ENCODE results near the gene RPS15.

RPS15 gene

DNA sequence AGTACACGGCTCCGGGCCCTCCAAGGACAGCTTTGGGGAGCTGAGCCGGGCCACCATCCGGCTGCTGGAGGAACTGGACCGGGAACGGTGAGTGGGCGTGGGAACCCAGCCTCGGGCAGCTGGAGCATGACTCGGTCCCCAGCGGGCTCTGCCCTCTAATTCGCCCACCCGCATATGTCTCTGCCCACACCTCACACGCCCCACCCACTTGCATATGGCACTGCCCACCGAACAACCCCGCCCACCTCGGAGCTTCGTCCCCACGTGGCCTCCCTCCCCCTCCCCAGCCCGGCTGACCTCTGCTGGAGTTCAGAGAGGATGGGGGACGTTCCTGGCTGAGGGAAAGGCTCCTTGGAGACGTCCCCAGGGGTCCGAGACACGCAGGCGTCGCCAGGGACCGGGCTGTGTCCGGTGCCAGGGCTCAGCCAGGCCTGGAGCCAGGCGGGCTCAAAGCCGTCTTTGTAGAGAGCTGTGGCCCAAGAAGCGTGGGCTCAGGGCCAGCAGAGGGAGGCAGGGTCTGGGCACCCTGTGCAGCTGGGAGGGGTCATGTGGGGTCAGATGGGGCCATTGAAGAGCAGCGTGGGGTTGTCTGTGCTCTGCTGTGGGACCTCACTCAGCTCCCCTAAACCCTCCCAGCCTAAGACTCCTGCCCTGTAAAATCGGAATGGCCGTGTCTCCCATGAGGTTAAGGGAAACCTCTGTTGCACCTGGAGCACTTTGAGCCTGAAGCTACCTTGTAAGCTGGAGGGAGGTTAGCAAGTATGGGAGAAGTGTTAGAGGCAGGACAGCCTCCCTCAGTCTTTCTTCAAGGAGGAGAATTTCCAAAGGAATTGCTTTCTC lies 15.5 kb downstream of the RPS15 start:
- DNase-seq (ENCODE audit: low spot score), result no peak

DNA sequence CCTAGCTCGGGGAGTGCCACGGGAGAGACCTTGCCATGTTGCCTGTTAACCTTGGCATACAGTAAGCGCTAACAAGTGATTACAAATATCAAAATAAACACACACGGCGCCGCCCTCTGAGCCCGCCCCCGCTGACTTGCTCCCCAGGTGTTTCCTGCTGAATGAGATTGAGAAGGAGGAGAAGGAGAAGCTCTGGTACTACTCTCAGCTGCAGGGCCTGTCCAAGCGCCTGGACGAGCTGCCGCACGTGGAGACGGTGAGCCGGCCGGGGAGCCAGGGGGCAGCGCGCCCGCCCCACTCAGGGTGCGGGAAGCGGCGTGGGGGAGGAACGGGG lies 16.8 kb downstream of the RPS15 start:
- DNase-seq (ENCODE audit: low spot score), result no peak

DNA sequence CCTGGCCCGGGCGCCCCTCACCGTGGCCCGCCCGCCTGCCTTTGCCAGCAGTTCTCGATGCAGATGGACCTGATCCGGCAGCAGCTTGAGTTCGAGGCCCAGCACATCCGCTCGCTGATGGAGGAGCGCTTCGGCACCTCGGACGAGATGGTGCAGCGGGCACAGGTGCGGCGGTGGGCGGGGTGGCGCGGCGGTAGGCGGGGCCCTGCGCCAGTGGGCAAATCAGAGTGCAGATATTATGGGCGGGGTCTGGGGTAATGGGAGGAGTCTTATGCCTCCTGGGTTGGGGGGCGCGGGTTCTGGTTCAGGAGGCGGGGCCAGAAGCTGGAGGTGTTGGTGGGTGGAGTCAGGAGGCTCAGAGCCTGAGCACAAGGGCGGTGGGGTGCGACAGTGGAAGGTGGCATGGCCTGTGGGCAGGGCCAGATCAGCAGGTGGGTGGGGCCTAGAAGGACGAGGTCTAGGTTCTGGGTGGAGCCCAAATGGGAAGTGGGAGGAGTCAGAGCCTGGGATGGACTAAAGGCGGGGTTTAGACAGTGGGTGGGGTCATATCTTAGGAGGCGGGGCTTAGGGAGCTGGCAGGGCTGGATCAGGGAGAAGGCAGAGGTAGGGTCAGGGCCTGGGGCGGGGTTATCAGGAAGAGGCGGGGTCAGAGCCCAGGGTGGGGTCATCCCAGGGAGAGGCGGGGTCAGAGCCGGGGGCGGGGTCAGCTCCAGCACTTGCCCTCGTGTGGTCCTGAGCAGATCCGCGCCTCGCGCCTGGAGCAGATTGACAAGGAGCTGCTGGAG lies 17.3 kb downstream of the RPS15 start:
- DNase-seq (ENCODE audit: low spot score), result peak; percentile 77

DNA sequence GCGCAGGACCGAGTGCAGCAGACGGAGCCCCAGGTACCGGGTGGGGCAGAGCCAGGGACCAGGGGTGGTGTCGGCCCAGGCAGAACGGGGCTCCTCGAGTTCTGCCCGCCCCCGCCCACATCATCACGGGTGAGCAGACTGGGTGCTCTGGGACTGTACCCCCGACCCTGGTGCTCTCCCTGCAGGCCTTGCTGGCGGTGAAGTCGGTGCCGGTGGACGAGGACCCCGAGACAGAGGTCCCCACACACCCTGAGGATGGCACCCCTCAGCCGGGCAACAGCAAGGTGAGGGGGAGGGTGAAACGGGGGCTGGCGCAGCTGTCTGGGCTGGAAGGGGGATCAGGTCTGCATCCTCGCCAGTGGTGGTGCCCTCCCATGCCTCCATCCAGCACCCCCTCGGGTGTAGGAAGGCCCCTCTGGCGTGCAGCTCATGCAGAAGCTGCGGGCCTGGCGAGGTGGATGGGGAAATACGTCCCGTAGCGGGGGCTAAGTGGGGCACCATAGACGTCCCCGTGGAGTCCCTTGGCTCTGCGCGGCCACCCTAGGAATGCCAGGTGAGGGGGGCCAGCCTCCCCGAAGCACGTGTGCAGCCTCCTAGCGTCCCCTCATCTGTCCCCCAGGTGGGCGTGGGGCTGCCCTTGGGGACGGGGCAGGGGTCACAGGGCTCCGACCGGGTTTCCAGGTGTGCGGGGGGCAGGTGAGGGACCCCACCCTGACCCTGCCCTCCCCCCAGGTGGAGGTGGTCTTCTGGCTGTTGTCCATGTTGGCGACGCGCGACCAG lies 18.1 kb downstream of the RPS15 start:
- no peak for DNase-seq (ENCODE audit: low spot score)

DNA sequence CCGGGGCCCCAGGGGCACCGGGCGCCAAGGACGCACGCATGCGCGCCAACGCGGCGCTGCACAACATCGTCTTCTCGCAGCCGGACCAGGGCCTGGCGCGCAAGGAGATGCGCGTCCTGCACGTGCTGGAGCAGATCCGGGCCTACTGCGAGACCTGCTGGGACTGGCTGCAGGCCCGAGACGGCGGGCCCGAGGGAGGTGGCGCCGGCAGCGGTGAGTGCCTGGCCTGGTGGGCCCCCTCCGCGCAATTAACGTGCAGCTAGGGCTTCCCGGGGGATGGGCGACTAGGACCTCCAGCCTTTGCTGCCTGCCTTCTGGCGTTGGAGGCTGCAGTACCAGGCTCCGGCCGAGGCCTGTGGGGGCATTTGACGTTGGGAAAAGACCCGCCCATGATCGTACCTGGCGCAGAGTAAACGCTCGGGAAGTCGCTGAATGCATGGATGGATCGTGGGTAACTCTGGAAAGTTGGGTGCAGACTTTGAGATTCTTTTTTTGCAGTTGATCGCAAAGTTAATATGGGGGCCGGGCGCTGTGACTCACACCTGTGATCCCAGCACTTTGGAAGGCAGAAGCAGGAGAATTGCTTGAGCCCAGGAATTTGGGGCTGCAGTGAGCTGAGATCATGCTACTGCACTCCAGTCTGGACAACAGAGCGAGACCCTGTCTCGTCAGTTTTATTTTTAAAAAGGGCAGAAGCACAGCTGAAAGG lies 19.0 kb downstream of the RPS15 start:
- DNase-seq (ENCODE audit: low spot score), result no peak

DNA sequence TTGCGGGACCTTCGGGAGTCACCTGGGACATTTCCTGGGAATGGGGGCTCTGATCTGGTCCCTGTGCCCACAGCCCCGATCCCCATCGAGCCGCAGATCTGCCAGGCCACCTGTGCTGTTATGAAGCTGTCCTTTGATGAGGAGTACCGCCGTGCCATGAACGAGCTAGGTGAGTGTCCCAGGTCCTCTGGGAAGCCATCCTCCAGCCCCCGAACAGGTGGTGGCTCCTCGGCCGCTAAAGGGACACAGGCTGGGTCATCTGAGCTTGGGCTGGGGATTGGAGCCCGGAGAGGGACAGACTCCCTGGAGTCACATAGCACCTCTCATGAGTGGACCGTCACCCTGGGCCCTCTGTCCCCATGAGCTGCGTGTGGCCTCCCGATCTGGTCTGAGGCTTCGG lies 19.7 kb downstream of the RPS15 start:
- DNase-seq (ENCODE audit: low spot score), result no peak

DNA sequence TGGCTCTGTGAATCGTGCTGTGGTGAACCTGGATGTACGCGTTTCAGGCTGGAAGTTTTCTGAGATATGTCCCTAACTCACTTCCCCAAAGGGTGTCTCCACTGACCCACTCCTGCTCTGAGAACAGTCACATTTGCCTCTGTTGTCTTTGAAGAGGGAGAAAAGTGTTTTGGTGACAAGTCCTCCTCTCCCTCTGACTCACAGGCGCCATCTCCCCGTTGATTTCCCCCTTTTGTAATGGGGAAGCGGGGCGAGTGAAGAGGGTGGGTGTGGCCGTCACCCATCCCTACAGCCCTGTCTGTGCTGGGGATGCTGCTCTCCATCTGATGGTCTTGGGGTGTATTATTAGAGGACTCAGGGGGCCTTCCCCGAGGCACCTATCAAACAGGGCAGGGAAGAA lies 21.3 kb downstream of the RPS15 start:
- DNase-seq (ENCODE audit: low spot score), result no peak

DNA sequence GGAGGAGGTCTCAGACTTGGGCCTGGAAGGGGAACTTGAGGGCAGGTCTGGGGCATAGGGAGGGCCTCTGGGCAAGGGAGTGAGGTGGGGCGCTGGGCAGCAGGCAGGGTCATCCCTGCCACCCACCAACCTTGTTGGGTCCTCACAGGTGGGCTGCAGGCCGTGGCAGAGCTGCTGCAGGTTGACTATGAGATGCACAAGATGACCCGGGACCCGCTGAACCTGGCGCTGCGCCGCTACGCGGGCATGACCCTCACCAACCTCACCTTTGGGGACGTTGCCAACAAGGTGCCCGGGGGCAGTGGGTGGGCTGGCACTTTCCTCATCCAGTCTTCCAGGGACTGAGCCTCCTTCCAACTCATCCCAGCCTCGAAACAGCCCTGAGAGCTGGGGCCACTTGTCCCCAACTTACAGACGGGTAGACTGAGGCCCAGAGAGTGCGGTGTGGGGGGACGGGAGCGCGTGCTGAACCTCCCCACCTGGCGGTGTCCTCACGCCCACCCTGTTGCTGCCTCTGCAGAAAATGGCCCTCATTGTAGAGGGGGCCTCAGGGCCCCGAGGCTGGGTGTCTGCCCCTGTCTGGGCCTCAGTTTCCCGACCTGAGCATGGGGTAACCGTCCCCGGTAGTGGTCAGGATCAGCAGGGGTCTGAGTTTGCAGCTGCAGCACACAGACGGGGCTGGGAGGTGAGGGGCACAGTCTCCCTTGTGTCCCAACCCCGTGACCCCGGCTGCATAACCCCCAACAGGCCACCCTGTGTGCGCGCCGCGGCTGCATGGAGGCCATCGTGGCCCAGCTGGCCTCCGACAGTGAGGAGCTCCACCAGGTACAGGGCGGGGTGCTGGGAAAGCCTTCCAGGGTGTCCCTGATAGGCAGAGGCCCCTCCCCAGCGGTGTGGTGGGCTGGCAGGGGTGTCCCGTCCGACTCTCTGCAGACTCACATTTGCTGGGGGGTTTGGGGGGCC lies 22.1 kb downstream of the RPS15 start:
- DNase-seq (ENCODE audit: low spot score), result no peak

DNA sequence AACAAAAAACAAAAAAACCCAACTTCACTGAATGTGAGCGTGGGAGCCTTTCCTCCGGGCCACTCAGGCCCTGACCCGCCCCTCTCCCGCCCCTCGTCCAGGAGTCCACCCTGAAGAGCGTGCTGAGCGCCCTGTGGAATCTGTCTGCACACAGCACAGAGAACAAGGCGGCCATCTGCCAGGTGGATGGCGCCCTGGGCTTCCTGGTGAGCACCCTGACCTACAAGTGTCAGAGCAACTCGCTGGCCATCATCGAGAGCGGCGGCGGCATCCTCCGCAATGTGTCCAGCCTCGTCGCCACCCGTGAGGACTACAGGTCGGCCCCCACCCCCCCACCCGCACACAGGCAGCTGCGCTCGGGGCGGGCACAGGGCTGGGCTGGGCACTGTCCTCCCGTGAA lies 23.7 kb downstream of the RPS15 start:
- no peak for DNase-seq (ENCODE audit: low spot score)

DNA sequence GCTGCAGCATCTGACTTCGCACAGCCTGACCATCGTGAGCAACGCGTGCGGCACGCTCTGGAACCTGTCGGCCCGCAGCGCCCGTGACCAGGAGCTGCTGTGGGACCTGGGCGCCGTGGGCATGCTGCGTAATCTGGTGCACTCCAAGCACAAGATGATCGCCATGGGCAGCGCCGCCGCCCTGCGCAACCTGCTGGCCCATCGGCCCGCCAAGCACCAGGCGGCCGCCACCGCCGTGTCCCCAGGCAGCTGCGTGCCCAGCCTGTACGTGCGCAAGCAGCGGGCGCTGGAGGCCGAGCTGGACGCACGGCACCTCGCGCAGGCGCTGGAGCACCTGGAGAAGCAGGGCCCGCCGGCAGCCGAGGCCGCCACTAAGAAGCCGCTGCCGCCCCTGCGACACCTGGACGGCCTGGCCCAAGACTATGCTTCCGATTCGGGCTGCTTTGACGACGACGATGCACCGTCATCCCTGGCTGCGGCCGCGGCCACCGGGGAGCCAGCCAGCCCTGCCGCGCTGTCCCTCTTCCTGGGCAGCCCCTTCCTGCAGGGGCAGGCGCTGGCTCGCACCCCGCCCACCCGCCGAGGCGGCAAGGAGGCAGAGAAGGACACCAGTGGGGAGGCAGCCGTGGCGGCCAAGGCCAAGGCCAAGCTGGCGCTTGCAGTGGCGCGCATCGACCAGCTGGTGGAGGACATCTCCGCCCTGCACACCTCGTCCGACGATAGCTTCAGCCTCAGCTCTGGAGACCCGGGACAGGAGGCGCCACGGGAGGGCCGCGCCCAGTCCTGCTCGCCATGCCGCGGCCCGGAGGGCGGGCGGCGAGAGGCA lies 27.2 kb downstream of the RPS15 start:
- no peak for DNase-seq (ENCODE audit: low spot score)

DNA sequence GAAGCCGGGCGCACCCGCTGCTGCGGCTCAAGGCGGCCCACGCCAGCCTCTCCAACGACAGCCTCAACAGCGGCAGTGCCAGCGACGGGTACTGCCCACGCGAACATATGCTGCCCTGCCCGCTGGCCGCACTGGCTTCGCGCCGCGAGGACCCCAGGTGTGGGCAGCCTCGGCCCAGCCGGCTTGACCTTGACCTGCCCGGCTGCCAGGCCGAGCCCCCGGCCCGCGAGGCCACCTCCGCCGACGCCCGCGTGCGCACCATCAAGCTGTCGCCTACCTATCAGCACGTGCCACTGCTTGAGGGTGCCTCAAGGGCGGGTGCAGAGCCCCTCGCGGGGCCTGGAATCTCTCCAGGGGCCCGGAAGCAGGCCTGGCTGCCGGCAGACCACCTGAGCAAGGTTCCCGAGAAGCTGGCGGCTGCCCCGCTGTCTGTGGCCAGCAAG lies 27.8 kb downstream of the RPS15 start:
- DNase-seq (ENCODE audit: low spot score), result no peak

DNA sequence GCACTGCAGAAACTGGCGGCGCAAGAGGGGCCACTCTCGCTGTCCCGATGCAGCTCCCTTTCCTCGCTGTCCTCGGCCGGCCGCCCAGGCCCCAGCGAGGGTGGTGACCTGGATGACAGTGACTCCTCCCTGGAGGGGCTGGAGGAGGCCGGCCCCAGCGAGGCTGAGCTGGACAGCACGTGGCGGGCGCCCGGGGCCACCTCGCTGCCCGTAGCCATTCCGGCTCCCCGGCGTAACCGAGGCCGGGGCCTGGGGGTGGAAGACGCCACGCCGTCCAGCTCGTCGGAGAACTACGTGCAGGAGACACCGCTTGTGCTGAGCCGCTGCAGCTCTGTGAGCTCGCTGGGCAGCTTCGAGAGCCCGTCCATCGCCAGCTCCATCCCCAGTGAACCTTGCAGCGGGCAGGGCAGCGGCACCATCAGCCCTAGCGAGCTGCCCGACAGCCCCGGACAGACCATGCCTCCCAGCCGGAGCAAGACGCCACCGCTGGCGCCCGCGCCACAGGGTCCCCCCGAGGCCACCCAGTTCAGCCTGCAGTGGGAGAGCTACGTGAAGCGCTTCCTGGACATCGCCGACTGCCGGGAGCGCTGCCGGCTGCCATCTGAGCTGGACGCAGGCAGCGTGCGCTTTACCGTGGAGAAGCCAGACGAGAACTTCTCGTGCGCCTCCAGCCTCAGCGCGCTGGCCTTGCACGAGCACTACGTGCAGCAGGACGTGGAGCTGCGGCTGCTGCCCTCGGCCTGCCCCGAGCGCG lies 28.4 kb downstream of the RPS15 start:
- DNase-seq (ENCODE audit: low spot score), result no peak

DNA sequence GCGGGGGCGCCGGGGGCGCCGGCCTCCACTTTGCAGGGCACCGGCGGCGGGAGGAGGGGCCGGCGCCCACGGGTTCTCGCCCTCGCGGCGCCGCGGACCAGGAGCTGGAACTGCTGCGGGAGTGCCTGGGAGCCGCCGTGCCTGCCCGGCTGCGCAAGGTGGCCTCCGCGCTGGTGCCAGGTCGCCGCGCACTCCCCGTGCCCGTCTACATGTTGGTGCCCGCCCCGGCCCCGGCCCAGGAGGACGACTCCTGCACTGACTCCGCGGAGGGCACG lies 29.0 kb downstream of the RPS15 start:
- no peak for DNase-seq (ENCODE audit: low spot score)

DNA sequence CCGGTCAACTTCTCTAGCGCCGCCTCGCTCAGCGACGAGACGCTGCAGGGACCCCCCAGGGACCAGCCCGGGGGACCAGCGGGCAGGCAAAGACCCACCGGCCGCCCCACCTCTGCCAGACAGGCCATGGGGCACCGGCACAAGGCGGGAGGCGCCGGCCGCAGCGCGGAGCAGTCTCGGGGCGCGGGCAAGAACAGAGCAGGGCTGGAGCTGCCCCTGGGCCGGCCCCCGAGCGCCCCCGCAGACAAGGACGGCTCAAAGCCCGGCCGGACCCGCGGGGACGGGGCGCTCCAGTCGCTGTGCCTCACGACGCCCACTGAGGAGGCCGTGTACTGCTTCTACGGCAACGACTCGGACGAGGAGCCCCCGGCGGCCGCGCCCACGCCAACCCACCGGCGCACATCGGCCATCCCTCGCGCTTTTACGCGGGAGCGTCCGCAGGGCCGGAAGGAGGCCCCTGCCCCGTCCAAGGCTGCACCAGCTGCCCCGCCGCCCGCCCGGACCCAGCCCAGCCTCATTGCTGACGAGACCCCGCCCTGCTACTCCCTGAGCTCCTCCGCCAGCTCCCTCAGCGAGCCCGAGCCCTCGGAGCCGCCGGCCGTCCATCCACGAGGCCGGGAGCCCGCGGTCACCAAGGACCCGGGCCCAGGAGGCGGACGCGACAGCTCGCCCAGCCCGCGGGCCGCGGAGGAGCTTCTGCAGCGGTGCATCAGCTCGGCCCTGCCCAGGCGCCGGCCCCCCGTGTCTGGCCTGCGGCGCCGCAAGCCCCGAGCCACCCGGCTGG lies 29.5 kb downstream of the RPS15 start:
- DNase-seq (ENCODE audit: low spot score), result no peak

DNA sequence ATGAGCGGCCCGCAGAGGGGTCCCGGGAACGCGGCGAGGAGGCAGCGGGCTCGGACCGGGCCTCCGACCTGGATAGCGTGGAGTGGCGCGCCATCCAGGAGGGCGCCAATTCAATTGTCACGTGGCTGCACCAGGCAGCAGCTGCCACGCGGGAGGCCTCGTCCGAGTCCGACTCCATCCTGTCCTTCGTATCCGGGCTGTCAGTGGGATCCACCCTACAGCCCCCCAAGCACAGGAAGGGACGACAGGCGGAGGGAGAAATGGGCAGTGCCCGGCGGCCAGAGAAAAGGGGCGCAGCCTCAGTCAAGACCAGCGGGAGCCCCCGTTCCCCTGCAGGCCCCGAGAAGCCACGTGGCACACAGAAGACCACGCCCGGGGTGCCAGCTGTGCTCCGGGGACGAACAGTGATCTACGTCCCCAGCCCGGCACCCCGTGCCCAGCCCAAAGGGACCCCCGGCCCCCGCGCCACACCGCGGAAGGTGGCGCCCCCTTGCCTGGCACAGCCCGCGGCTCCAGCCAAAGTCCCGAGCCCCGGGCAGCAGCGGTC lies 30.2 kb downstream of the RPS15 start:
- no peak for DNase-seq (ENCODE audit: low spot score)

DNA sequence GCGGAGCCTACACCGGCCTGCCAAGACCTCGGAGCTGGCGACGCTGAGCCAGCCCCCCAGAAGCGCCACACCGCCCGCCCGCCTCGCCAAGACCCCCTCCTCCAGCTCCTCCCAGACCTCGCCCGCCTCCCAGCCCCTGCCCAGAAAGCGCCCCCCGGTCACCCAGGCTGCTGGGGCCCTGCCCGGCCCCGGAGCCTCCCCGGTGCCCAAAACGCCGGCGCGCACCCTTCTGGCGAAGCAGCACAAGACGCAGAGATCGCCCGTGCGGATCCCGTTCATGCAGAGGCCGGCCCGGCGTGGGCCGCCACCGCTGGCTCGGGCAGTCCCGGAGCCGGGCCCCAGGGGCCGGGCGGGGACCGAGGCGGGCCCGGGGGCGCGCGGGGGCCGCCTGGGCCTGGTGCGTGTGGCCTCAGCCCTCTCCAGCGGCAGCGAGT lies 30.6 kb downstream of the RPS15 start:
- no peak for DNase-seq (ENCODE audit: low spot score)

DNA sequence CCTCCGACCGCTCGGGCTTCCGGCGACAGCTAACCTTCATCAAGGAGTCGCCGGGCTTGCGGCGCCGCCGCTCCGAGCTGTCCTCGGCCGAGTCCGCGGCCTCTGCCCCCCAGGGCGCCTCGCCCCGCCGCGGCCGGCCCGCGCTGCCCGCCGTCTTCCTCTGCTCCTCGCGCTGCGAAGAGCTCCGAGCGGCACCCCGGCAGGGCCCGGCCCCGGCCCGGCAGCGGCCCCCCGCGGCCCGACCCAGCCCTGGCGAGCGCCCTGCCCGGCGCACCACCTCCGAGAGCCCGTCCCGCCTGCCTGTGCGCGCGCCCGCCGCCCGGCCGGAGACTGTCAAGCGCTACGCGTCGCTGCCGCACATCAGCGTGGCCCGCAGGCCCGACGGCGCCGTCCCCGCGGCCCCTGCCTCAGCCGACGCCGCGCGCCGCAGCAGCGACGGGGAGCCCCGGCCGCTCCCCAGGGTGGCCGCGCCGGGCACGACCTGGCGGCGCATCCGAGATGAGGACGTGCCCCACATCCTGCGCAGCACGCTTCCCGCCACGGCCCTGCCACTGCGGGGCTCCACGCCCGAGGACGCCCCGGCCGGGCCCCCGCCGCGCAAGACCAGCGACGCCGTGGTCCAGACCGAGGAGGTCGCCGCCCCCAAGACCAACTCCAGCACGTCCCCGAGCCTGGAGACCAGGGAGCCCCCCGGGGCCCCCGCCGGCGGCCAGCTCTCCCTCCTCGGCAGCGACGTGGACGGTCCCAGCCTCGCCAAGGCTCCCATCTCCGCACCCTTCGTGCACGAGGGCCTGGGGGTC lies 31.3 kb downstream of the RPS15 start:
- no peak for DNase-seq (ENCODE audit: low spot score)

DNA sequence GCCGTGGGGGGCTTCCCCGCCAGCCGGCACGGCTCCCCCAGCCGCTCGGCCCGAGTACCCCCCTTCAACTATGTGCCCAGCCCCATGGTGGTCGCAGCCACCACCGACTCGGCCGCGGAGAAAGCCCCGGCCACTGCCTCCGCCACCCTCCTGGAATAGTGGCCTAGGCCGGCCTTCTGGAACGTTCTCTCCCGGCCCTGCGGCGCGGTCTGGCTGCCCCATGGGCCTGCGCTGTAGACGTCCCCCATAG lies 31.8 kb downstream of the RPS15 start:
- no peak for DNase-seq (ENCODE audit: low spot score)

Measured in HuH-7 (cell line).